Activated CD4-positive, alpha-beta T cell treated with anti-CD3 and anti-CD28 coated beads, Interleukin-2, Interleukin-6, amounts not matched to agents 100 ng/mL and 50 ng/mL, durations not matched to agents 16 hours and 8 hours (primary cell): ENCODE measurements around the gene UBR3.
"Not testable (repeated sequence)": the region's sequence is repeated elsewhere in the genome, so short reads cannot be mapped to it uniquely, and the experiment has no call there.

ENCODE experiments used
- DNase-seq: peaks from one replicate; pipeline ENCODE4 v3.0.0-alpha.2; 2020

Gene UBR3

GRCh38 chr2:169827272-169828140 lies at the start of gene UBR3:
Gene UBR3, plus strand, starts transcription at chr2:169827454. Its CDS starts 54 bp downstream, at chr2:169827508.
- peak; percentile 94 for DNase-seq

- DNase-seq = no peak
Measured at GRCh38 chr2:169778446-169778845, 48.8 kb upstream of the UBR3 start.

- DNase-seq = no peak
Measured at GRCh38 chr2:169781249-169782013, 45.8 kb upstream of the UBR3 start.

- no peak for DNase-seq
Measured at GRCh38 chr2:169782513-169782912, 44.7 kb upstream of the UBR3 start.

GRCh38 chr2:169790581-169790980 lies 36.7 kb upstream of the UBR3 start:
- DNase-seq = no peak

- DNase-seq = no peak
Measured at GRCh38 chr2:169795181-169795580, 32.1 kb upstream of the UBR3 start.

- DNase-seq = no peak
Measured at GRCh38 chr2:169796441-169796840, 30.8 kb upstream of the UBR3 start.

GRCh38 chr2:169797601-169798000 lies 29.7 kb upstream of the UBR3 start:
- DNase-seq = no peak

GRCh38 chr2:169798397-169798717 lies 28.9 kb upstream of the UBR3 start:
- DNase-seq = no peak

- peak; percentile 98 for DNase-seq
Measured at GRCh38 chr2:169798718-169799592, 28.3 kb upstream of the UBR3 start, which contains the start of gene SSB. Gene SSB, plus strand, starts transcription at chr2:169798871. Its CDS starts 2,090 bp downstream, at chr2:169800961.

- DNase-seq = no peak
Measured at GRCh38 chr2:169803480-169803879, 23.8 kb upstream of the UBR3 start.

- no peak for DNase-seq
Measured at GRCh38 chr2:169806586-169806985, 20.7 kb upstream of the UBR3 start.

- DNase-seq = no peak
Measured at GRCh38 chr2:169808221-169808620, 19.0 kb upstream of the UBR3 start.

- DNase-seq = no peak
Measured at GRCh38 chr2:169815849-169816248, 11.4 kb upstream of the UBR3 start.

- DNase-seq = not testable (repeated sequence)
Measured at GRCh38 chr2:169816961-169817360, 10.3 kb upstream of the UBR3 start.

GRCh38 chr2:169817369-169817768 lies 9.9 kb upstream of the UBR3 start:
- DNase-seq = not testable (repeated sequence)

- DNase-seq = no peak
Measured at GRCh38 chr2:169818241-169818640, 9.0 kb upstream of the UBR3 start.

- no peak for DNase-seq
Measured at GRCh38 chr2:169819106-169819505, 8.1 kb upstream of the UBR3 start.

GRCh38 chr2:169820101-169820500 lies 7.2 kb upstream of the UBR3 start:
- peak; percentile 36 for DNase-seq

GRCh38 chr2:169822036-169822435 lies 5.2 kb upstream of the UBR3 start:
- no peak for DNase-seq

GRCh38 chr2:169822785-169823392 lies 4.4 kb upstream of the UBR3 start:
- no peak for DNase-seq

- DNase-seq = no peak
Measured at GRCh38 chr2:169823996-169824372, 3.3 kb upstream of the UBR3 start.
